HCT116 (cell line): ENCODE data around the gene CD27. TPM values are rescaled to one million over a fixed set of nuclear protein-coding genes. Genes with fewer than 3 reads are reported as not detected.
A peak's percentile ranks its signal among the peaks of the same experiment; 100 is the strongest.

Experiments used
- CEBPB ChIP-seq: IDR thresholded peaks from 2 replicates; pipeline ENCODE4 v1.6.1; 2012; ENCODE audit warnings: low read depth
- EGR1 ChIP-seq: IDR thresholded peaks from 2 replicates; pipeline ENCODE4 v1.6.1; 2012; ENCODE audit warnings: low read depth
- EZH2phosphoT487 ChIP-seq: fragments of 200-600 bp; IDR thresholded peaks from 2 replicates; pipeline ENCODE4 v1.6.1; 2018; ENCODE audit warnings: antibody characterized with exemption, borderline replicate concordance
- JUND ChIP-seq: IDR thresholded peaks from 2 replicates; pipeline ENCODE4 v1.6.1; 2012
- MAX ChIP-seq: IDR thresholded peaks from 2 replicates; pipeline ENCODE4 v1.6.1; 2012
- POLR2A ChIP-seq: IDR thresholded peaks from 2 replicates; pipeline ENCODE4 v1.7.0; 2011; ENCODE audit warnings: borderline replicate concordance; ENCODE audit not compliant: insufficient read depth, insufficient read length; ENCODE audit errors: extremely low read depth
- POLR2AphosphoS5 ChIP-seq: IDR thresholded peaks from 2 replicates; pipeline ENCODE4 v1.6.1; 2011; ENCODE audit warnings: mild to moderate bottlenecking, low read depth, low read length, moderate library complexity
- REST ChIP-seq: IDR thresholded peaks from 2 replicates; pipeline ENCODE4 v1.6.1; 2012; ENCODE audit warnings: low read depth
- ZBTB33 ChIP-seq: IDR thresholded peaks from 2 replicates; pipeline ENCODE4 v1.6.1; 2011; ENCODE audit warnings: mild to moderate bottlenecking, low read length, moderate library complexity; ENCODE audit not compliant: insufficient replicate concordance; ENCODE audit errors: extremely low read depth
- ZNF274 ChIP-seq: fragments of 200-500 bp; sonication (Bioruptor generic); IDR thresholded peaks from 2 replicates; pipeline ENCODE4 v1.6.1; 2014; ENCODE audit warnings: mild to moderate bottlenecking, low read depth, low read length, inconsistent platforms
- total RNA-seq: library from RNA; stranded (reverse); gene quantifications from one replicate; pipeline ENCODE4 v1.2.1, GENCODE V29; 2021; ENCODE audit not compliant: unreplicated experiment

CD27 gene
- total RNA-seq, 1 experiment from 2014 or later, result 0.25 TPM

GRCh38 chr12:6430124-6430989 is 14.4 kb upstream of the CD27 start (continued):
- TF ChIP-seq REST (no peak), MAX (peak; percentile 74), POLR2AphosphoS5 (peak; percentile 51; the same call in 1 of the 2 replicates), ZBTB33 (peak; percentile 29), ZNF274 (no peak), EZH2phosphoT487 (no peak), CEBPB (peak; percentile 79; the same call in 1 of the 2 replicates), EGR1 (peak; percentile 70), JUND (peak; percentile 85), POLR2A (no peak)
